HEK293 (cell line): Measurements from ENCODE around the gene PPFIA1.
"Not testable (repeated sequence)": the region's sequence is repeated elsewhere in the genome, so short reads cannot be mapped to it uniquely, and the experiment has no call there.

Experiments used
- CTCF ChIA-PET: fragments of 350-600 bp; formaldehyde crosslinking; extraction: SDS; loops from one replicate; lab custom pipeline; 2021; ENCODE audit warnings: antibody characterized with exemption; lab: Yijun Ruan, JAX
- POLR2A ChIA-PET: fragments of 300-600 bp; formaldehyde crosslinking; extraction: SDS; loops from one replicate; lab custom pipeline; 2020; ENCODE audit warnings: antibody characterized with exemption, inconsistent platforms; lab: Yijun Ruan, JAX
- H3K27ac ChIP-seq: fragments of 200-500 bp; sonication (Bioruptor generic); 2 replicates; pipeline ENCODE4 v1.5.1; 2014; ENCODE audit warnings: low read depth, low read length, control low read depth, inconsistent platforms; ENCODE audit errors: extremely low read depth
- H3K36me3 ChIP-seq, 2 experiments: fragments of 200-500 bp in 1 of 2; sonication (Bioruptor generic) in 1 of 2; 1 replicate in 1 of 2; 2 replicates in 1 of 2; pipeline ENCODE4 v1.5.1; 2014 to 2017; ENCODE audit warnings: inconsistent platforms in 2 of 2, low read length in 2 of 2; ENCODE audit not compliant: control insufficient read depth in 2 of 2, insufficient read depth in 1 of 2
- H3K4me1 ChIP-seq: fragments of 200-500 bp; sonication (Bioruptor generic); 2 replicates; pipeline ENCODE4 v1.5.1; 2014; ENCODE audit warnings: mild to moderate bottlenecking, low read length, inconsistent platforms; ENCODE audit not compliant: control insufficient read depth, insufficient read depth
- H3K4me3 ChIP-seq: 2 replicates; pipeline ENCODE4 v1.5.1; 2011; ENCODE audit warnings: low read depth, mild to moderate bottlenecking, control low read depth, low read length, moderate library complexity
- H3K9me3 ChIP-seq: fragments of 200-500 bp; sonication (Bioruptor generic); 2 replicates; pipeline ENCODE4 v1.5.1; 2014; ENCODE audit warnings: low read depth, low read length, inconsistent platforms; ENCODE audit not compliant: control insufficient read depth, insufficient read depth
- GLIS2 ChIP-seq: fragments of 450-650 bp; formaldehyde crosslinking; IDR thresholded peaks from 2 replicates; pipeline ENCODE4 v1.5.1; 2016; ENCODE audit warnings: missing biosample characterization, missing genetic modification characterization
- HOXC10 ChIP-seq: sonication (generic); formaldehyde crosslinking; IDR thresholded peaks from 2 replicates; pipeline ENCODE4 v1.8.1; 2023; ENCODE audit warnings: mild to moderate bottlenecking, missing genetic modification reagents
- KLF1 ChIP-seq: fragments of 450-650 bp; formaldehyde crosslinking; IDR thresholded peaks from 2 replicates; pipeline ENCODE4 v1.5.1; 2016; ENCODE audit warnings: missing biosample characterization, missing genetic modification characterization
- ZBTB49 ChIP-seq: fragments of 450-650 bp; formaldehyde crosslinking; IDR thresholded peaks from 2 replicates; pipeline ENCODE4 v1.5.1; 2016; ENCODE audit warnings: missing biosample characterization, missing genetic modification characterization, low read depth
- ZFP3 ChIP-seq: fragments of 450-650 bp; formaldehyde crosslinking; IDR thresholded peaks from 2 replicates; pipeline ENCODE4 v1.5.1; 2016; ENCODE audit warnings: low read depth, missing biosample characterization, missing genetic modification characterization
- ZNF133 ChIP-seq: fragments of 450-650 bp; formaldehyde crosslinking; IDR thresholded peaks from 2 replicates; pipeline ENCODE4 v1.5.1; 2016; ENCODE audit warnings: missing biosample characterization, missing genetic modification characterization
- ZNF148 ChIP-seq: fragments of 450-650 bp; formaldehyde crosslinking; IDR thresholded peaks from 2 replicates; pipeline ENCODE4 v1.5.0; 2017; ENCODE audit warnings: missing biosample characterization, missing genetic modification characterization, borderline replicate concordance
- ZNF157 ChIP-seq: fragments of 450-650 bp; formaldehyde crosslinking; IDR thresholded peaks from 2 replicates; pipeline ENCODE4 v1.5.1; 2016; ENCODE audit warnings: missing biosample characterization, missing genetic modification characterization
- ZNF23 ChIP-seq: fragments of 450-650 bp; formaldehyde crosslinking; IDR thresholded peaks from 2 replicates; pipeline ENCODE4 v1.5.1; 2016; ENCODE audit warnings: missing biosample characterization, missing genetic modification characterization, borderline replicate concordance
- ZNF292 ChIP-seq: fragments of 450-650 bp; formaldehyde crosslinking; IDR thresholded peaks from 2 replicates; pipeline ENCODE4 v1.5.1; 2016; ENCODE audit warnings: low read depth, missing biosample characterization, missing genetic modification characterization, borderline replicate concordance
- ZNF416 ChIP-seq: fragments of 450-650 bp; formaldehyde crosslinking; IDR thresholded peaks from 2 replicates; pipeline ENCODE4 v1.5.1; 2016; ENCODE audit warnings: missing biosample characterization, missing genetic modification characterization
- ZNF501 ChIP-seq: fragments of 450-650 bp; formaldehyde crosslinking; IDR thresholded peaks from 2 replicates; pipeline ENCODE4 v1.5.1; 2016; ENCODE audit warnings: missing biosample characterization, missing genetic modification characterization
- ZNF510 ChIP-seq: fragments of 450-650 bp; formaldehyde crosslinking; IDR thresholded peaks from 2 replicates; pipeline ENCODE4 v1.5.1; 2018; ENCODE audit warnings: mild to moderate bottlenecking, missing genetic modification characterization, missing biosample characterization; ENCODE audit not compliant: insufficient replicate concordance
- ZNF518A ChIP-seq: fragments of 450-650 bp; formaldehyde crosslinking; conservative IDR thresholded peaks from 2 replicates; pipeline ENCODE4 v1.5.1; 2016; ENCODE audit warnings: low read depth, missing biosample characterization, missing genetic modification characterization
- ZNF626 ChIP-seq: fragments of 450-650 bp; sonication (Bioruptor Pico); formaldehyde crosslinking; IDR thresholded peaks from 2 replicates; pipeline ENCODE4 v1.5.1; 2018; ENCODE audit warnings: missing biosample characterization, missing genetic modification characterization, inconsistent platforms
- ZNF664 ChIP-seq: fragments of 450-650 bp; formaldehyde crosslinking; IDR thresholded peaks from 2 replicates; pipeline ENCODE4 v1.5.1; 2016; ENCODE audit warnings: missing biosample characterization, missing genetic modification characterization

Gene PPFIA1

GRCh38 chr11:70328556-70328955, 58.1 kb downstream of the PPFIA1 start:
- Histone ChIP-seq H3K4me3 (no peak overlapping the region), H3K9me3 (no peaks in the 10 kb centered on the region), H3K27ac (no peak overlapping the region), H3K36me3 (peaks cover 4 to 96% of the 10 kb centered on the region in 2 experiments; a peak in 2 of 3 replicates), H3K4me1 (no peaks in the 10 kb centered on the region)
- ChIA-PET CTCF (no interaction called here), POLR2A (no interaction called here)
- no peak for TF ChIP-seq ZNF148
- TF ChIP-seq ZNF23 (tag by site-specific recombination), result no peak
- TF ChIP-seq ZNF664 (tag by site-specific recombination), result no peak
- no peak for TF ChIP-seq ZNF133 (tag by site-specific recombination)
- no peak for TF ChIP-seq ZBTB49 (tag by site-specific recombination)
- TF ChIP-seq ZNF501 (tag by site-specific recombination), result no peak
- no peak for TF ChIP-seq ZNF416 (tag by site-specific recombination)
- TF ChIP-seq HOXC10 (CRISPR knock-in tag), result no peak
- TF ChIP-seq ZNF510, result no peak
- no peak for TF ChIP-seq ZNF292
- TF ChIP-seq ZNF157 (tag by site-specific recombination), result no peak
- no peak for TF ChIP-seq ZFP3 (tag by site-specific recombination)
- TF ChIP-seq KLF1 (tag by site-specific recombination), result no peak
- no peak for TF ChIP-seq GLIS2 (tag by site-specific recombination)
- TF ChIP-seq ZNF518A (tag by site-specific recombination), result no peak
- no peak for TF ChIP-seq ZNF626 (tag by site-specific recombination)

- H3K27ac ChIP-seq, H3K4me3 ChIP-seq, H3K9me3 ChIP-seq, POLR2A ChIA-PET, H3K4me1 ChIP-seq: not testable (repeated sequence)
- CTCF ChIA-PET, result interaction anchor here (0.6 to 1.0 kb wide), 3 partner anchors 9 to 1787 kb away, joined by 3 to 5 read pairs (median 5); no protein-coding TSS in a partner anchor
- peaks cover 0 to 95% of the 10 kb centered on the region in 2 experiments; a peak in 2 of 3 replicates for H3K36me3 ChIP-seq
Measured at GRCh38 chr11:70331320-70331843, 60.9 kb downstream of the PPFIA1 start.
